ENCODE results near the gene SCARF2. TPM values are rescaled to one million over a fixed set of nuclear protein-coding genes. Genes with fewer than 3 reads are reported as not detected.

Gene SCARF2
- total RNA-seq, 1 experiment from 2014 or later = 10.8 TPM

DNA sequence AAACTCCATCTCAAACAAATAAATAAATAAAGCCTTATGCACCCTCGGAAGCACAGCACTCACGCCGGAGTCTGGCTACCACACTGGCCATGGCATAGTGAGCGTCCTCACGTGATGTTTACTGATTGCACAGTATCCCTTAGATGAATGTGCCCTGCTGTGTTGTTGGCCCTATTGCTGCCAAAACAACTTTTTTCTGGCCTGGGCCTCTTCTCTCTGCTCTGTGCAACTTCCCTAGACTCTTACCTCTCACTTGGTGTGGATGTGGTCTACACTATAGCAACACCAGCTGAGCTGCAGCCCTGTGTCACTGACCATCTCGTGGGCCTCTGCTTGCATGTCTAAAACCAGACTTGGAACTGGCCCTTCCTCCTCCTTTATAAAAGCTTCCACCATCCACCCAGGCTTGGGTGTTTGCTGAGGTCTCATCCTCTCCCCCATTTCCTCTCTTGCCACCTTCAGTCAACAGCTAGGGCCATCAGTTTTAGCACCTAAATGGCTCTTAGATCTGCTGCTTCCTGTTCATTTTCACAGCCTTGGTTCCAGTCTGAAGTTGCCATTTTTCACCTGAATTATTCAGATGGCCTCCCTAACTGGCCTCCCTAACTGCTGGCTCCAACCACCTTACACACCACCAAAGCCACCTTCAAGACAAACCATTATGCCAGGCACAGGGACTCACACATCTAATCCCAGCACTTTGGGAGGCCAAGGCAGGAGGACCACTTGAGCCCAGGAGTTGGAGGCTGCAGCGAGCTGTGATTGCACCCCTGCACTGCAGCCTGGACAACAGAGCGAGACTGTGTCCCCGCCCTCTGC, 34.5 kb downstream of the SCARF2 start:
- H2AK5ac ChIP-seq (ENCODE audit: insufficient read length, low read length) = no peak overlapping the region
- H3K23ac ChIP-seq (ENCODE audit: insufficient read length, low read depth, low read length) = no peak overlapping the region
- H3K18ac ChIP-seq (ENCODE audit: insufficient read length, low read depth, low read length) = no peak overlapping the region
- H4K20me1 ChIP-seq (ENCODE audit: control insufficient read depth, insufficient read depth, insufficient read length) = no peaks in the 10 kb centered on the region
- no peaks in the 10 kb centered on the region for H3K79me2 ChIP-seq (ENCODE audit: insufficient read depth, low read length)
- Mint-ChIP-seq H3K4me3 (no peak overlapping the region), H3K4me1 (no peaks in the 10 kb centered on the region), H3K27ac (0 out of 7 replicates have a peak overlapping the region, but pooled peaks of 1 of the 3 experiments have one; percentile 10), H3K36me3 (ENCODE audit: insufficient read depth in 1 of 3, low read depth in 3 of 3) (peaks cover 36 to 55% (median 43%) of the 10 kb centered on the region in 3 experiments; a peak in 6 of 7 replicates), H3K27me3 (ENCODE audit: low read depth) (no peaks in the 10 kb centered on the region; the same call in 1 of the 2 replicates), H3K9me3 (no peaks in the 10 kb centered on the region)
- no peak overlapping the region for H2BK120ac ChIP-seq (ENCODE audit: low read depth, low read length, poor library complexity, severe bottlenecking)
- H3K4ac ChIP-seq (ENCODE audit: low read depth, low read length) = no peak overlapping the region
- H3K4me2 ChIP-seq (ENCODE audit: insufficient read depth, insufficient read length, low read length) = no peak overlapping the region
- no peak for DNase-seq
- no peak overlapping the region for H2BK5ac ChIP-seq (ENCODE audit: insufficient read length, low read length)
- no peaks in the 10 kb centered on the region for H3K4me1 ChIP-seq (ENCODE audit: insufficient read depth, low read length)
- no peak overlapping the region for H3K9ac ChIP-seq (ENCODE audit: extremely low read depth, insufficient read length, low read length)
- no peak overlapping the region for H4K91ac ChIP-seq (ENCODE audit: insufficient read length, low read depth, low read length)
- no CpG with 5 or more reads among the region's 9 CpGs for WGBS (ENCODE audit: extremely low coverage, insufficient read length, low lambda C conversion rate)
- peaks cover 2% of the 10 kb centered on the region for H3K79me1 ChIP-seq (ENCODE audit: insufficient read depth, low read depth, low read length, poor library complexity, severe bottlenecking)
- H2BK15ac ChIP-seq (ENCODE audit: low read depth, low read length) = no peak overlapping the region
- H3K27ac ChIP-seq (ENCODE audit: insufficient read length, low read depth, low read length) = no peak overlapping the region
- no peak overlapping the region for H3T11ph ChIP-seq (ENCODE audit: low read length)
- no peak overlapping the region for H4K5ac ChIP-seq (ENCODE audit: insufficient read length, low read depth, low read length)
- TF ChIP-seq, protein P1, sequence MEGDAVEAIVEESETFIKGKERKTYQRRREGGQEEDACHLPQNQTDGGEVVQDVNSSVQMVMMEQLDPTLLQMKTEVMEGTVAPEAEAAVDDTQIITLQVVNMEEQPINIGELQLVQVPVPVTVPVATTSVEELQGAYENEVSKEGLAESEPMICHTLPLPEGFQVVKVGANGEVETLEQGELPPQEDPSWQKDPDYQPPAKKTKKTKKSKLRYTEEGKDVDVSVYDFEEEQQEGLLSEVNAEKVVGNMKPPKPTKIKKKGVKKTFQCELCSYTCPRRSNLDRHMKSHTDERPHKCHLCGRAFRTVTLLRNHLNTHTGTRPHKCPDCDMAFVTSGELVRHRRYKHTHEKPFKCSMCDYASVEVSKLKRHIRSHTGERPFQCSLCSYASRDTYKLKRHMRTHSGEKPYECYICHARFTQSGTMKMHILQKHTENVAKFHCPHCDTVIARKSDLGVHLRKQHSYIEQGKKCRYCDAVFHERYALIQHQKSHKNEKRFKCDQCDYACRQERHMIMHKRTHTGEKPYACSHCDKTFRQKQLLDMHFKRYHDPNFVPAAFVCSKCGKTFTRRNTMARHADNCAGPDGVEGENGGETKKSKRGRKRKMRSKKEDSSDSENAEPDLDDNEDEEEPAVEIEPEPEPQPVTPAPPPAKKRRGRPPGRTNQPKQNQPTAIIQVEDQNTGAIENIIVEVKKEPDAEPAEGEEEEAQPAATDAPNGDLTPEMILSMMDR (conservative IDR thresholded peaks at IDR 0.05) = no peak
- H3K14ac ChIP-seq (ENCODE audit: insufficient read depth, low read length) = no peak overlapping the region
- H3K56ac ChIP-seq (ENCODE audit: insufficient read length, low read depth, low read length) = no peak overlapping the region
- no peak overlapping the region for H2AFZ ChIP-seq (ENCODE audit: low read length)
- no peak overlapping the region for H2BK20ac ChIP-seq (ENCODE audit: low read depth, low read length, poor library complexity, severe bottlenecking)
- no peak overlapping the region for H4K8ac ChIP-seq (replicated peaks; ENCODE audit: insufficient read length, low read depth, low read length)
- no peak overlapping the region for H2BK12ac ChIP-seq (ENCODE audit: insufficient read length, low read depth, low read length)
- H3K23me2 ChIP-seq (ENCODE audit: insufficient read length, low read depth, low read length, poor library complexity, severe bottlenecking) = no peaks in the 10 kb centered on the region
- H3K9me3 ChIP-seq (ENCODE audit: control insufficient read depth, low read depth, low read length) = no peaks in the 10 kb centered on the region
- H3K27me3 ChIP-seq (ENCODE audit: insufficient read depth, low read length) = no peaks in the 10 kb centered on the region
